NCI-H526 (cell line): ENCODE data around the gene KIF6.
"Not testable (repeated sequence)": the region's sequence is repeated elsewhere in the genome, so short reads cannot be mapped to it uniquely, and the experiment has no call there.

Experiments
- DNase-seq, 2 experiments: peaks; one replicate each; lab custom pipeline; 2025; lab: John Stamatoyannopoulos, UW

Gene KIF6

DNA sequence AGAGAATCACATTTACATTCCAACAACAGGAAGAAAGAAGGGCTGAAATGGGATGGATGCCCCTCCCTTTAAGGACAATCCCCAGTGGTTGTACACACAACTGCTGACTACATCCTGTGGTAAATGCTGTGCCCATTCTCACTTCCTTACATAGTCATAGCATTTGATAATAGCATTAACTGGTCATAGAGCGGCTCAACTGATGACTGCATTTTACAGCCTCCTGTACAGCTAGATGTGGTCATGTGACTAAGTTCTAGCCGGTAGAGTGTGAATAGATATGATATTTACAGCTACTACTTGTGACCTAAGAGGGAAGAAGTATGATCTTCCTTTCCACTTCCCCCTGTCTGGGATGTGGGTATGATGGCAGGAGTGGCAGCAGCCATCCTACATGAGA is 435.7 kb downstream of the KIF6 start:
- DNase-seq: no peak

DNA sequence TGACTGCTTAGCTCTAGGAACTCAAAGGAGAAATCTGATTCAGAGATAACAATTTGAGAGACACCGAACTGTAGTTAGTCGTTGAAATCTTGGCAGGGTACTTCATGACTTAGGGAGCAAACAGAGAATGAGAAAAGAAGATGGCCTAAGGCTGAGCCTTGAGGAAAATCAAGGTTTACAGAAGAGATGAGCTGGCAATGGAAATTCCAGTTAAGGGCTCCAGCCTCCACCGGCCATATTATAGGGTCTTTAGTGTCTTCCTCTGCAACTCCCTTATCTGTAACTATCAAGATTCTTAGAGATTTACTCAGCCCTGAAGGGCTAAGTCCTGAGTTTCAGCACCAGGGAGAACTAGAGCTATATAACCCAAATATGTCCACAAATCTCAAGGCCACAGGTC is 437.6 kb downstream of the KIF6 start:
- DNase-seq: no peak

DNA sequence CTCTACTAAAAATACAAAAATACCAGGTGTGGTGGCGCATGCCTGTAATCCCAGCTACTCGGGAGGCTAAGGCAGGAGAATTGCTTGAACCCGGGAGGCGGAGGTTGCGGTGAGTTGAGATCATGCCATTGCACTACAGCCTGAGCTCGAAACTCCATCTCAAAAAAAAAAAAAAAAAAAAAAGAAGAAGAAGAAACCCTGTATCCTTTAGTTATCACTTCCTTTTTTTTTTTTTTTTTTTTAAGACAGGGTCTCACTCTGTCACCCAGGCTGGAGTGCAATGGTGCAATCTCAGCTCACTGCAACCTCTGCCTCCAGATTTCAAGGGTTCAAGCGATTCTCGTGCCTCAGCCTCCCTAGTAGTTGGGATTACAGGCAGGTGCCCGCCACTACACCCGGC is 438.6 kb downstream of the KIF6 start:
- not testable (repeated sequence) for DNase-seq

DNA sequence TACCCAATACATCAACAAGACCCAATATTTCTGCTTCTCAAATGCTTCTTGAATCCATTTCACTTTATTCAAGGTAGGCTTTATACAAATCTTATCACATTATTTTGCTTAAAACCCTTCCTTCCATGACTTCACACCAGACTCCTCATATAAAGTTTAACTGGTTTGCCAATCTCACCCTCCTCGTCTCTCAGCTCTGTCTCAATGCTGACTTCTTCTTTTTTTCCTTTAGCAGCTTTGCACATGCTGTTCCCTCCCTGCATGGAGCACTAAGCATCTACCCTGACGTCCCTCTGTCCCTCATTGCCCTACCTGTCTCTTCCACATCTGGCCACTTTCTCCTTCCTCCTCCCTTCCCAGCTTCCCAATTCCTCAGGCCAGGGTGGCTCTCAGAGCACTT is 442.4 kb downstream of the KIF6 start:
- DNase-seq: no peak

DNA sequence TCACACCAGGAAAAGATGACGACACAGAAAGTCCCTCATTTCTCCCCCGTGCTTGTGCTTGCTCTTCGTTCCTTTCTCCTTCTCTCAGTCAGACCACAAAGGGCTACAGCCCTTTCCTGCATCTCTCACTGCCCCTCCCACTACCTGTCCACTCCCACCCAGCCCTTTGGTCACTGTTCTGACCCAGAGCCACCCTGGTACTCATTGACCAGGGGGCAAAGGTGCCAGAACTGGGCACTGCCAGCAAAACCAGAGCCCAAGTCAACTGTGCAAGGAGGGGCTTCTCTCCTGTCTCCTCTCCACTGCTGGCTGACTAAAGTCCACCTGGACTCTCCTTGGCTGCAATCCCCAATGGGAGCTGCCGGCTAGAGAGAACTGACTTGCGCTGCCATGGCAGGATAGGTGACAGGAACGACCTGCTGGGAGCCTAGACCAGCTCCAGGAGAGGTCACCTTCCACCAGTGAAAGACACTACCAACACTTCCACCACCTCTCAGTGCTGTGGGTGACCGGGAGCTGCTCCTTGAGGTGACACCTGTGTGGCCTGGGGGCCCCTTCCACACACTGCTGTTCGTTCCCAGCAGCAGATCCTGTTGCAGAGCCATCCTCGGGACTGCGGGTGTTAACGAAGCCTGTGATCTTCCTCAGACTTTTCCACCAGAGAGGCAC is 443.8 kb downstream of the KIF6 start:
- DNase-seq: no peak

DNA sequence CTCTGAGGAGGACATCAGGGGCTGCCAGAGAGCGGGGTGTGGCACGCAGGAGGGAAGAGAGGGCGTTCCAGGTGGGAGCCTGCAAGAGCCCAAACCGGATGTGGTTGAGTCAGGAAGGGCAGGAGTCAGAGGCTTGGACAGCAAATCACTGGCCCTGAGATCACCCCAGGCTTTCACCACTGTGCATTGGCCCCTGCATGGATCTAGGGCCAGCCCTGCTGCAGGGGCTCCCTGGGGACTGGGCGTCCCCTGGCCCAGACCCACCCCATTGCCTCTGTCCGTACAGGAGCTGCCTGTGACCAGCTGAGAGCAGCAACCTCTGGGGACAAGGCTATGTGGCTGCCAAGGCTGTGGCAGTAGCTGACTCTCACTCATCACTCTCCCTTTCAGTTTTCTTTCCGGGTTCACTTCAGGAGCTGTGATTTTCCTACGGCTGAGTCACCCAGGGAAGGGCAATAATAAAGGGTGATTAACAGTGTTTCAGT is 444.9 kb downstream of the KIF6 start:
- DNase-seq: peak in 1 of 2 experiments; percentile 18
